ENCODE measurements around the gene NCL.
"Not testable (repeated sequence)": the region's sequence is repeated elsewhere in the genome, so short reads cannot be mapped to it uniquely, and the experiment has no call there.

The NCL gene

DNA sequence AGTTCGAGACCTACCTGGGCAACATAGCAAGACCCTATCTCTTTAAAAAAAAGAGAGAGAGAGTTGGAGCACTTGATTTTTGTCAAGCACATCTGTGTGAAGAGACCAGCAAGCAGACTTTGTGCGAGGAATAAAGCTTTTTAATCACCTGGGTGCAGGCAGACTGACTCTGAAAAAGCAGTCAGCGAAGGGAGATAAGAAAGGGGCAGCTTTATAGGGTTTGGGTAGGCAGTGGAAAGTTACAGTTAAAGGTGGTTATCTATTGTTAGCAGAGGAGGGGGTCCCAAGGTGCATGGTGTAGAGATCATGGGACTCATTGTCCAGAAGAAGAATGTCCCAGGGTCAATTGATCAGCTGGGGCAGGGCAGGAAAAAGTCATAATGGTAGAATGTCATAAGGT lies 34.4 kb downstream of the NCL start:
- DNase-seq = no peak

DNA sequence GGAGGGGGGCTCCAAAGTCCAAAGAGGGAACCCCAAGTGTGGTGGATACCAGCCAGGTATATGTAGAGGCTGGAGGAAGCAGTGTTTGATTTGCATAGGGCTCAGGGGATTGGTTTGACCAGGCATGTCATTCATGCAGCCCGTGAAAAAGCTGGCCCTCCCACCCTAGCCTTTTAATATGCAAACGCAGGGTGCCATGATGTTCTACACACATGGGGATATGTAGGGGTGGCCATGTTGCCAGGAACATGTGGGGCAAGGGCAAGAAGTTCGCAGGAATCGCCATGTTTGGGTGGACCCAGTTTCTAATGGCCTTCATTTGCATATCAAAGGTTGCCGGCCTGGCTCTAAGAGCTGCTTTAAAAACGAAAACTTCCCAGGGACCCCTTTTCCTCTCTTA lies 35.1 kb downstream of the NCL start:
- no peak for DNase-seq

DNA sequence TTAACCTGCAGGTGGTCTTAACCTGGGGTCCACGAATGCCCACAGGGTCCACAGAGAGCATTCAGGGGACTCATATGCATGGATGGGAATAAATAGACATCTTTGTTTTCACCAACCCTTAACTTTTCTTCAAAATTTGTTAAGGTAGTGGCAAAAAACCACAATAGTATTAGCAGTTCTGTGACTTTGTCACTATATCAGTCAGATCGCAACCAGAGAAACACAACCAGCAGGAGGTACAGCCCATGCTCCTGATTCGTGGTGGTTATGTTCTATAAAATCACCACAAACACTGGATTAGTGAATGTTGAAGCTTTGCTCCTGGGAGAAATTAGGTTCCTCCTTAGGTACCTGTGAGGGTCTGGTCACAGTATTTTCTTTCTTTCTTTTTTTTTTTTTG lies 37.2 kb downstream of the NCL start:
- DNase-seq = no peak

DNA sequence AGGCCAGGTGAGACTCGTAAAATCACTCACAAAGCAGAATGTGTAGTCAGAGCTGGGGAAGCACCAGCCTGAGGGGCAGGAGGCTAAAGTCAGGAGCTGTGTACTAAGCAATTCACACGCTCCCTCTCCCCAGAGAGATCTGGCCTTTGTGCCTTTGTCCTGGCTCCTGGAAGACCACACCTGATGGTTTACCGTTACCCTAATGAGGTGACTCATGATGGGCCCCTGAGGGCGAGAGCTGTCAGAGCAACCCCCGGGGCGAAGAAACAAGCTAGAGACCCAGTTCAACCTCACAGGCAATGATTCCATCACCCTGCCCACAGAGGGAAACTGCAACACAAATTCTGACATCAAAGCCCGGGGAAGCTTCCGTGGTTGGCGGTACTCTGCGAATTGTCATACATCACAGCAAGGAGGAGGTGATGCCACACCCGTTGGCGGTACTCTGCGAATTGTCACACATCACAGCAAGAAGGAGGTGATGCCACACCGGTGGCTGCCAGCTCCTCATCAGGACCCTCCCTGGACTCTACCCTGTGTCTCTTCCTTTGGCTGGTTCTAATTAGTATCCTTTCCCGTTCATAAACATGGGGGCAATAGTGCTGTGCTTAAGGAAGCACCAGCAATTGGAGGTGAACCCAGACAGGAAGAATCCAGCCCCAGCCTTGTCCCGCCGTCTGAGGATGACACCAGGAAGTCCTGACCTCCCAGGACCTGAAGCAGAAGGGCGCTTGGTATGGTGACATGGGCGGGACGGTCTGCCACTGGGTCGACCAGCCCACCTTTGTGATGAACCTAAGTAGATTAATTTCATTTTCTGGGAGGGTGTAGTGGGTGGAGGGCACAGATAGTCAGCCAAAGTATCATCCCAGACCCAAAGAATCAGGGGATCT lies 38.2 kb downstream of the NCL start:
- DNase-seq = peak; percentile 83

DNA sequence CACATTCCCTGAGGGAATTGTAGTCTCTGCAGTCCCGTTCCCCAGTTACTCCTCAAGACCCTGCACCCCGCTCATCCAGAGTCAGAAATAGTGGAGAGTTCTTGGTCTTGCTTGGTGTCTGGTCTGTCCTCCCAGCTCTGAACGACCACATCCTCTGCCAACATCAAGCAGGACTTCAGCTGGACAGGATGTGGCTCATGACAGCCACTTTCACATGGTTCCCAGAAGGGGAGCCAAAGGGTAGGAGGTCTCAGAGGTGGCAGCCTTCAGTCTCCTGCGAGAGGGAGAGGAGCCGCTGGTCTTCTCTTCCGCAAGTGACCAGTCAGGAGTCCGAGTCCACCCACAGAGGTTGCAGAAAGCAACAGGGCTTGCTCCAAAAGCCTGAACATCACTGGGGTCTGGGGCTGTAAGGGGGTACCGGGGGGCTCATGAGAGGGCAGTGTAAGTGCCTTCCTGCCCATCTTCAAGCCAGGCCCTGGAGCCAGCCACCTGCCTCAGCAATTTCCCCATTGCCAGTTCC lies 38.9 kb downstream of the NCL start:
- DNase-seq = no peak

DNA sequence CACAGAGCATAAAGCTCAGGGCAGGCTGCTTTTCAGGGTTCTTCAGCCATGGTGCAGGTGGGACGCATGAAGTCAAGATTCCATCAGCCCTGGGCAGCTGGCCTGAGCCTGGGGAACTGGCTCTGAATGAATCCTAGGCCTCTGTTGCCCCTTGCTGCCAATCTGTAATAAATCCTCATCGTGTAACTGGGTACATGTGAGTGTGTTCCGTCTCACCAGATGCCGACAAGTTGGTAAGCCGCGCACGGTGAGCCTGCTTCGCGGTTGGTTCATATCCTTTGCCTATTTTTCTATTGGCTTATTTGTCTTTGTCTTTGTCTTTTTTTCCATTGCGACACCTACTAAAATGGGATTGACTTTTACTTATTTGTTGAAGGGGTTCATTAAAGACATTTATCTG lies 41.1 kb downstream of the NCL start:
- no peak for DNase-seq

DNA sequence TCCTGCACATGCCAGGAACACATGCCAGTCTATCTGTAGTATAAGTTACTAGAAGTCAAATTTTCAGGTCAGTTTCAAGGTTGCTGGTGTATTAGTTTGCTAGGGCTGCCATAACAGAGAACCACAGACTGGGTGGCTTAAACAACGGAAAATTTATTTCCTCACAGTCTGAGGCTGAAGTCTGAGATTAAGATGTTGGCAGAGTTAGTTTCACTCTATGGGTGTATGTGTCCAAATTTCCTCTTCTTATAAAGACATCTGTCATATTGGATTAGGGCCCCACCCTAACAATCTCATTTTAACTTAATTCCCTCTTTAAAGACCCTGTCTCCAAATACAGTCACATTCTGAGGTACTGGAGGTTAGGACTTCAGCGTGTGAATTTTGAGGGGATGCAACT lies 42.2 kb downstream of the NCL start:
- no peak for DNase-seq

DNA sequence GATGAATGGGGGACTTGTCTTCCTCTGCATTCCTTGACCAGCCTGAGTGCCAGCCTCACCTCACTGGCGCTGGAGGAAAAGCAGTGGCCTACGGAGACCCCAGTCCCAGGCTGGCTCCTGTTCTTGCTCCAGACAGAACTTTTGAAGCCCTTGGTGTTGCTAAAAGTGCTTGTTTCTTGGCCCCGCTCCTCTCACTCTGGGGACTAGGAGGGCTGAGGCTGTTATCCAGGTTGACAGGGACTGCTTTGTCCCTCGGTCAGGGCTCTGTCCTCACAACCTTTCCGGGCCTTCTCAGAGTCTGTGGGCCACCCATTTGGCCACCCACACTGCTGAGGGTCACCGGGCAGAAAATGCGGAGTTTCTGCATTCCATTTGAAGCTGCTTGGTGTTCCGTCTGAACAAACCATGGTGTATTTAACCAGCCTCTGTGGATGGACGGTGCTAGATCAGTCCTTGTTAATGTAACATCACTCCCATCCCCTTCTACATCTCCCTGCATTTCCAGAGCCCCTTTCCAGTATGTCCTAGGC lies 43.2 kb downstream of the NCL start:
- DNase-seq = no peak

DNA sequence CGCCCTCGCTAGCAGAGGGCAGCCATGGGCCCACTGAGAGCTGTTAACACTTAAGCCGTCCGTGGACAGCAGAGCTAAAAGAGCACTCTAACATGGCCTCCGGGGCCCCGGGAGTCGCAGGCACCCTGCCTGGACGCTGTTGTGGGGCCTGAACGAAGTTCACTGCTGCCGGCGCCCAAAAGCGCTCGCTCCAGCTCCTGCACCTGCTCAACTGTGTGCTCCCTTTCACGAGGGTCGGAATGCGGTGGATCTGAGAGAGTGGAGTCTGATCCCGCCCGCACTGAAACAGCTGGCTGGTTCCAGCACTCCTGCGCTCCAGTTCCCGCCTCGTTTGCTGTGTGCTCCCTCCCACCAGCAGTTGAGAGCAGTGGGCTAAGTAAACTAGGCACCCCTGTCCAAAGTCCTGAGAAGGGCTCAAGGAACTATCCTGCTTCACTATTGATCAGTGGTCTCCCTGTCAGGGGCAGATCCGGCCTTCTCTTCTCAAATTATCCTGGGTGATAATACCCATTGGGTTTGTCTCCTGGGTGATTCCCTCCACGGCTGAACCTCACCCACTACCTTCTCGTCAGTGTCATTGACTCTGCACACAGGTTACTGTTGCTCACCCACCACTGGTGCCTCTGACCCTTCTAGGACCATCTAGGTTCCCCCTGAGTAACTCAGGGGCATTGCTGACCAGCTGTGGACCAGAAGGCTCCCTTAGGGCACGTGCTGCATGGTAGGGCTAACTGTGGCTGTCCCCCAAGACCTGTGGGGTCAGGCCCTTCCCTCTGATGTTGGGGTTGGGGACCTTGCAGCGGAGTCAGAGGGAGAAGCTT lies 45.3 kb downstream of the NCL start:
- no peak for DNase-seq

DNA sequence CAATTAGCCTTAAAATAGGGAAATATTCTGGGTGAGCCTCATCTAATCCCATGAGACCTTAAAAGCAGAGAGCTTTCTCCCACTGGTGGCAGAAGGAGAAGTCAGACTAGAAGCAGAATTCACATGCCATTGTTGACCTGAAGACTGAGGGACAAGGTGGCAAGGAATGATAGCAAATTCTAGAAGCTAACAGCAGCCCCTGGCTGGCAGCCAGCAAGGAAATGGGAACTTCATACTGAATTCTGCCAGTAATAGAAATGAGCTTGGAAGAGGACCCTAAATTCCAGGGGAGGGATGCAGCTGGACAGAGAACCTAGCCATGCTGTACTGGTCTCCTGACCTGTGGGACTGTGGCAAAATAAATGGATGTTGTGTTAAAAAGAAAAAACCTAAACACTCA lies 49.3 kb downstream of the NCL start:
- no peak for DNase-seq

DNA sequence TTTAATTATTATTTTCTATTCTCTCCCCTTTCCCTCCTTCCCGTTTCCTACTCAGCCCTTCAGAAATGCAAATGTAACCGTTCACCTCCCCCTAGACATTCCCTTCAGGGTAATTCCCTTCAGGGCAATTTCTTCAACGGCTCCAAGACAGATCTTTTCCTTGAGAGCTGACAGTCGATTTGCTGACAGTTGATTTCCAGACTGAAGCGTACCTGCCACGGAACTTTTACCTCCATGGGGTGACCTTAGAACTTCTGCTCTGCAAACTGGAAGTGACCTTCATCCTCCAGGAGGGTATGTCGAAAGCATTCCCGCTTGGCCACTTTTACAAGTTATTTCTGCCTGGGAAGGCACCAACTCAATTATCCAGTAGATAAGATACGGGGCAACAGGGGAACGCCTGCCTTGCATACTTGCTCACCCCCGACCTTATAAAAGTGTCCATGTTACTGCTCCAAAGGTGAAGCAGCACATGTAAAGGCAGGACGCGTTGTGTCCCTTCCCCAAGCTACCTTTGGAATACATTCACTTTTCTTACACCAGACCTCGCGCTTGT lies 50.3 kb downstream of the NCL start:
- DNase-seq = no peak

DNA sequence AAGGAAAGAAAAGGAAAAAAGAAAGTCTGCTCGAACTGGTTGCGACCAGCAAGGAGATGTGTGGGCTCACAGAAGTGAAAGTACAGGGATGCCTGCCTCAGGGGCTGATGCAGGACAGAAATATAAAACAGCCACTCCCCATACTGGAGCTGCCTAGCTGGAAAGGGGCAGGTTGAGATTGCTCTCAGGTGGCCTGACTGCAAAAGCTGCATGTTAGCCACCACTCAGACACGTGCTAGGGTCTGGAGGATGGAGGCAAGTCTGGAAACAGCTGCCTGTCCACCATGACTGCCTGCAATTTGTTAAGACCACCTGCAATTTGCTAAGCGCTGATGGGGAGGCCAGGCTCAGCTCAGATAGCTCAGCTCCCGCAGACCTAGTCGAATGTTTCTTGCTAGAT lies 50.8 kb downstream of the NCL start:
- DNase-seq = no peak

DNA sequence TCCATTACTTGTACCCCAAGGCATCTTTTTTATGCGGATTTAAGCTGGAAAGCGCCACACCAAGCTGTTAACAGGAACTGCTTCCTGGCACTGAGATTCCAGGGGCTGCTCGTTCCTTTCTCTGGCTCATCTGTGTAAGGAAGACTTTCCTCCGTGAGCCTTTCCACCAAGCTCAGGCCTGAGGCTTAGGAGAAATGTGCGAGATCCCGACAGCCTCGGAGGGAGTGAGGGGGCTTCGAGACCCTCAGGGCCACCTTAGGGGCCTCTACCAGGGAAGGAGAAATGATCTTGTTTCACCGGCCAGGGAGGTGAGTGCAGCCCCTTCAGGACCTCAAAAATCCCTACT lies 51.7 kb downstream of the NCL start:
- no peak for DNase-seq

DNA sequence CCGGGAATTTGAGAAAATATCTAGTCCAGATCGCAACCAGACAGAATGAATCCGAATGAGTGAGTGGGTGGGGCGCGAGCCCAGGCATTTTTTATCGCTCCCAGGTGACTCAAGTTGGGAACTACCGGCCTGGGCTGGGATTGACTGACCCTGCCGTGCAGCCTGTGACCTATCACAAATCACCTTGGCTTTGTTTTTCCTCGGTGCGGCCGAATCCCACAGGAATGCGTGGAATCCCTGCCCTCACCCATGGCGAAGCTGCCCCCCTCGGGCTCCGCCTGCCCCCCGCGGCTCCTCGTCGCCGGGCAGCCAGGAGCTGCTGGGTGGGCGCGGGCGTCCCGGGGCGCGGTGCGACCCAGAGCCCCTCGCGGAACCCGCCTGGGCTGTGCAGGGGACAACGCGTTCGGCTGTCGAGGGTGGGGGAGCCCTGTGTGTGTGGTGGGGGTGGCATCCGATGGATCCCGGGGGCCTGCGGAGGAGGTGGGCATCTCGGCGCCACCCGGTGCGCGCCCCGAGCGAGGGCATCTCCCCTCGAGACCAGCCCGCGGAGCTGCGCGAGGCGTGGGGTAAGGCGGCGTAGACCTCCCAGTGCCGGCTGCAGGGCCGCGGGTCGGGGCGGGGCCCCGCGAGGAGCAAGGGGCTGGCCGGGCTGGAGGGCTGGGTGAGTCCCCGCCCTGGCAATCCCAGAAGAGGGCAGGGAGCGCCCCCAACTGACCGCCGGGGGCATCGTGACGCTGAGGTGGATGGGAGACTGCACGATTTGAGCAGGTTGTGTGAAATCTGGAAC lies 52.3 kb downstream of the NCL start:
- peak; percentile 70 for DNase-seq

DNA sequence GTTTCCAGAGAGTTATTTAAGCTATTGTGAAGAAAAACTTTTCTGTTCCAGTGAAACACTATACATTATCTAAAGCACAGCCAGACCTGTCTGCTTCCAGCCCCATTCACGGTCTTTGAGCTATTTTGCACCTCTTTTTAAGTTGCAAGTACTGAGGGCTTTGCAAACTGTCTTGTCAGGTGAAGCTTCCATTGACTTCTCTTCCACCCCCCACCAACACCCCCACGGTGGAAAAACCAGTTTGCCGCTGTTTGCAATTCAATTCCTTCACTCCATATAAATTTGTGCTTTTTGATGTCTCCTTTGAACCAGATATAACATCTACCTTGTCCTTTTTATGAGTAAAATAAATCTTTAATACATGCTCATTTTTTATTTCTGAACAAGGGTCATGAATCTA lies 53.0 kb downstream of the NCL start:
- no peak for DNase-seq

DNA sequence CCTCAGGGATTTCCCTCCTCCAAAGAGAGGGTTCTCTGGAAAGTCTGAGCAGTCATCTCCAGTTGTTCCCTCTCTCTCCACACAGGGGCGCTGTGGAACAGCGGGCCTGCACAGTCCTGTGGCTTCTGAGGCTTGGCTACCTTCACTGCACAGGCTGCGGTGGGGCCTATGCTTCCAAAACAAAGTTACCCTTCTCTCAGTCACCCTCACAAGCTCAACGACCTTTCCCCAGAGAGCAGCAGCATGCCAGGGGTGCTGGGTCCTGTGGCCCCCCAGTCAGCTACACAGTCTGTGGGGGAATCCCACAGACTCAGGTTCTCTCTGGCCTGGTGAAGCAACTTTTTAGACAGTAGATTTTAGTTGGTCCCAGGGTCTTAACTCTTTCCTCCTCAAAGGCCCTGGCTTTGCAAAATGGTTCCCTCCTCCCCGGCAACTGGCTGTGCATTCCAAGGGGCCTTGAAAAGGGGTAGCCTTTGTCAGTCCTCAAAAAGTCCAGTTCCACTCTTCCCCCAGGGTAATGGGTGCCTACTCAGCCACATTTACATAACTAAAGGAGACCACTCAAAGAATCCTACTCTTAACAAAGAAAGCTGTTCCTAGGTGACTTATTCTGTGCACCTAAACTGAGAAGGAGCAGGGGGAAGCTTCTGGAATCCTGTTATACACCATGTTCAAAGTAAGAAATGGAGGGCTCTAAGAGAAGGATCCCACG lies 53.8 kb downstream of the NCL start:
- no peak for DNase-seq

DNA sequence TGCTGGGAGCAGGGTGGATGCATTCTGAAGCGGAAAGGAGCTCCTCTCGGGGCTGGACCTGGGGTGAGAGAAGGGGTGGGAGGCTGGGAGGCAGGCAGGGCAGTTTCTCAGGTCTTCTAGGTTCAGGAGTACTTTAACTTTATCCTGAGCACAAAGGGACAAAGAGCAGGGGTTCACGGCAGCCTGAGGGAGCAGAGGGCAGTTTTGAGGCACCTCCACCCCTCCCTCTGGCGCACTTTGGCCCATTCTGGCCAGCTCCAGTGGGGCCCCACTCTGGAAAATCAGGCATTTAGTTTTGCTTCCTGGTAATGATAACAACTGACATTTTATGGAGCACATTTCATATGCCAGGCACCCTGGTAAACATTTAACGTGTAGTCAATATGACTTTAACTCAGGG lies 54.5 kb downstream of the NCL start:
- DNase-seq = no peak

DNA sequence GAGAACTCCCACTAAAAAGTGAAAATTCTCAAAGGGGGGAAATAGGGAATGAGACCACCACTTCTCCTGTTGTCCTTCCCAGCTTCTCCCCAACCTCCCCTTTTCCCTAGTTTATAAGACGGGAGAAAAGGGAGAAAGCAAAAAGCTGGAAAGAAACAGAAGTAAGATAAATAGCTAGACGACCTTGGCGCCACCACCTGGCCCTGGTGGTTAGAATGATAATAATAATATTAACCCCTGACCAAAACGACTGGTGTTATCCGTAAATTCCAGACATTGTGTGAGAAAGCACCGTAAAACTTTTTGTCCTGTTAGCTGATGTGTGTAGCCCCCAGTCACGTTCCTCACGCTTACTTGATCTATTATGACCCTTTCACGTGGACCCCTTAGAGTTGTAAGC lies 56.0 kb downstream of the NCL start:
- not testable (repeated sequence) for DNase-seq

DNA sequence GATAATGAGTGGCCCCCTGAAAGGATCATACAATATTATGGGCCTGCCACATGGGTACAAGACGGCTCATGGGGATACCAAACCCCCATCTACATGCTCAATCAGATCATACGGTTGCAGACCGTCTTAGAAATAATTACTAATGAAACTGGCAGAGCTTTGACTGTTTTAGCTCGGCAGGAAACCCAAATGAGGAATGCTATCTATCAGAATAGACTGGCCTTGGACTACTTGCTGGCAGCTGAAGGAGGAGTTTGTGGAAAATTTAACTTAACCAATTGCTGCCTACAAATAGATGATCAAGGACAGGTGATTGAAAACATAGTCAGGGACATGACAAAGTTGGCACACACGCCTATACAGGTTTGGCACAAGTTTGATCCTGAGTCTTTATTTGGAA lies 56.6 kb downstream of the NCL start:
- not testable (repeated sequence) for DNase-seq

DNA sequence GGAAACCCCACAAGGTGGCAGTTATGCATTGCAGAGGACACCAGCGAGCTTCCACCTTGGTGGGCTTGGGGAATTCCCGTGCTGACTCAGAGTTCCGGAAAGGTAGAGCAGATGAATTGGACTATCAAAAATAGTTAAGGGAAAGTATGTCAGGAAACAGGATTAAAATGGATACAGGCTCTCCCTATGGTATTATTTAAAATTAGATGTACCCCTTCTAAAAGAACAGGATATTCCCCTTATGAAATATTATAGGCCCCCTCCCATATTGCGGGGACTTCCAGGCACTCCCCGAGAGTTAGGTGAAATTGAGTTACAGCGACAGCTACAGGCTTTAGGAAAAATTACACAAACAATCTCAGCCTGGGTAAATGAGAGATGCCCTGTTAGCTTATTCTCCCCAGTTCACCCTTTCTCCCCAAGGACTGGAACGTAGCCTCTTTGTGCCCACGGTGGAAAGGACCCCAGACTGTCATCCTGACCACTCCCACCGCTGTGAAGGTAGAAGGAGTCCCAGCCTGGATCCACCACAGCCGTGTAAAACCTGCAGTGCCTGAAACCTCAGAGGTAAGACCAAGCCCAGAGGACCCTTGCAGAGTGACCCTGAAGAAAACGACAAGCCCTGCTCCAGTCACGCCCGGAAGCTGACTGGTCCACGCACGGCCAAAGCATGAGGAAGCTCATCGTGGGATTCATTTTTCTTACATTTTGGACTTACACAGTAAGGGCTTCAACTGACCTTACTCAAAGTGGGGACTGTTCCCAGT lies 58.5 kb downstream of the NCL start:
- DNase-seq = peak; percentile 49

DNA sequence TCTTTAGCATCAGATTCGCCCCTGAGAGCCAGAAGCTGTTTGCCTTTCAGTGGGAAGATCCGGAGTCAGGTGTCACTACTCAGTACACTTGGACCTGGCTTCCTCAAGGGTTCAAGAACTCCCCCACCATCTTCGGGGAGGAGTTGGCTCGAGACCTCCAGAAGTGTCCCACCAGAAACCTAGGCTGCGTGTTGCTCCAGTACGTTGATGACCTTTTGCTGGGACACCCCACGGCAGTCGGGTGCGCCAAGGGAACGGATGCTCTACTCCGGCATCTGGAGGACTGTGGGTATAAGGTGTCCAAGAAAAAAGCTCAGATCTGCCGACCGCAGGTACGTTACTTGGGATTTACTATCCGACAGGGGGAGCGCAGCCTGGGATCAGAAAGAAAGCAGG lies 60.1 kb downstream of the NCL start:
- DNase-seq = not testable (repeated sequence)
